Astrocyte of the cerebellum (primary cell): ENCODE results near the gene ADGRD2.

Experiments used
- DNase-seq: peaks from one replicate; pipeline ENCODE4 v3.0.0-alpha.2; 2011; ENCODE audit warnings: low read depth
- H3K4me3 ChIP-seq: 2 replicates; pipeline ENCODE4 v1.5.1; 2011; ENCODE audit warnings: mild to moderate bottlenecking, low read depth, low read length, moderate library complexity
- in situ Hi-C: cut with HindIII; loops from 2 replicates; pipeline ENCODE4 v1.10.0; 2017; ENCODE audit warnings: low sequenced_read_pairs
- TF ChIP-seq, protein P1 (sequence below): IDR thresholded peaks from 2 replicates; pipeline ENCODE4 v1.5.1; 2012; ENCODE audit warnings: low read length, low read depth, moderate library complexity, mild to moderate bottlenecking; ENCODE audit errors: missing control alignments

The ADGRD2 gene

DNA sequence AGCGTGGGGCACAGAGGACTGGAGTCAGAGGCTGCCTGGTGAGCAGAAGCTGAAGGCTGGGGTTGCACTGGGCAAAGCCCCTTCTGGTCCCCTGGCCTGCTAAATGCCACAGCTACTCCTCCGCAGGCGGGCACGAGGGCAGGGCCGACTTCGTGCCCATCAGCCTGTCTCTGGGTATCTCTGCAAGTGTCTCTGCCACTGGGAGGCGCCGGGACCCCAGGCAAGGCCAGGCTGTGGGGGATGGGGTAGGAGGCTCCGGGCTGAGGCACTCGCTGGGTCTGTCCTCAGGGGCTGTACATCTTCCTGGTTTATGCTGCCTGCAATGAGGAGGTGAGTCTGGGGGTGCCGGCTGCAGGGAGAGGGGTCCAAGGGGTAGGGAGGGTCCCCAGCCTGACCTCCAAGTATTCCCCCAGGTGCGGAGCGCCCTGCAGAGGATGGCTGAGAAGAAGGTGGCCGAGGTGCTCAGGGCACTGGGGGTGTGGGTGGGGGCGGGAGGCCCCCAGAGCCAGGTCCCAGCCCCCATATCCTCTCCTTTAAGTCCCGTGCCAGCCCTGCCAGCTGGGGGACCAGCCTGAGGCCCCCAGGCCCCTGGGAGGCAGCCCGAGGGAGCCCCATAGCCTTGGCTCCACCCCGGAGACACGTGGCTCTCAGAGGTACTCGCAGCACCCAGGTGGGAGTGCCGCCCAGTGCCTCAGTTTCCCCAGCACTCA lies 25.1 kb downstream of the ADGRD2 start:
- DNase-seq, result no peak
- in situ Hi-C loops, result no loop called here
- no peak overlapping the region for H3K4me3 ChIP-seq
- TF ChIP-seq, protein P1, sequence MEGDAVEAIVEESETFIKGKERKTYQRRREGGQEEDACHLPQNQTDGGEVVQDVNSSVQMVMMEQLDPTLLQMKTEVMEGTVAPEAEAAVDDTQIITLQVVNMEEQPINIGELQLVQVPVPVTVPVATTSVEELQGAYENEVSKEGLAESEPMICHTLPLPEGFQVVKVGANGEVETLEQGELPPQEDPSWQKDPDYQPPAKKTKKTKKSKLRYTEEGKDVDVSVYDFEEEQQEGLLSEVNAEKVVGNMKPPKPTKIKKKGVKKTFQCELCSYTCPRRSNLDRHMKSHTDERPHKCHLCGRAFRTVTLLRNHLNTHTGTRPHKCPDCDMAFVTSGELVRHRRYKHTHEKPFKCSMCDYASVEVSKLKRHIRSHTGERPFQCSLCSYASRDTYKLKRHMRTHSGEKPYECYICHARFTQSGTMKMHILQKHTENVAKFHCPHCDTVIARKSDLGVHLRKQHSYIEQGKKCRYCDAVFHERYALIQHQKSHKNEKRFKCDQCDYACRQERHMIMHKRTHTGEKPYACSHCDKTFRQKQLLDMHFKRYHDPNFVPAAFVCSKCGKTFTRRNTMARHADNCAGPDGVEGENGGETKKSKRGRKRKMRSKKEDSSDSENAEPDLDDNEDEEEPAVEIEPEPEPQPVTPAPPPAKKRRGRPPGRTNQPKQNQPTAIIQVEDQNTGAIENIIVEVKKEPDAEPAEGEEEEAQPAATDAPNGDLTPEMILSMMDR, result no peak

DNA sequence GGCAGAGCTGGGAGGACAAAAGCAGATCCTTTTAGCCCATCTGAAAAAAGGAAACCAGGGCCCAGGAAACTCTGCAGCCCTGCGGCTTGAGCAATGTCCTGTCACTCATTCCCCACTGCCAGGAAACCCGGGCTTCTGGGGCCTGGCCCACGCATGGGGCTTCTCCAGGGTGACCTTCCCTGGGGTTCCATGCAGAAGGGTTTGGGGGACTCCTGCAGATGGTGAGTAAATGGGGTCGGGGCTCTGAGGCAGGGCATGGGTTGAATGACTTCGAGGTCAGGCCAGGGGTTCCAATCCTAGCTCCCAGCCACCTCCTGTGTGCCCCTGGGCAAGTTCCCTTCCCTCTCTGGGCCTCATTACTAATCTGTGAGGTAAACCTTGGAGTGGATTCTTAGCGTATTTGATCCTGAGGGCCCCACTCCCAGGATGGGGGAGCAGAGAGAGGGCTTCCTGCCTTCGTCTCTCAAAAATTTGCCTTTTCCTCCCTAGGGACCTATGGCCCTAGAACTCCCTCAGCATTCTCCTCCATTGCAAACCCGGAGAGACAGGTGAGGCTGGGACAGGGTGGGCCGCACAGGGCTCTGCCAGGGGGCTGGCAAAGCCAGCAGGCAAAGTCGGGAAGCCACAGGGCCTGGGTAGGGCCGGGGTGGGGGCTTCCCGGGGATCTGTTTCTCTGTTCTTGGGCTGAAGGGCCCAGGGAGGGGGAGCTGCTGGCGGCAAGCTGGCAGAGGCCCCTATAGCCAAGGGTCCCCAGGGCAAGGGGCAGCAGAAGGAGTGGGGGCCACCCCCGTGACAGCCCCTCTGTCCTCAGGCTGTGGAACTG lies 25.8 kb downstream of the ADGRD2 start:
- no peak for DNase-seq
- in situ Hi-C loops, result no loop called here
- no peak overlapping the region for H3K4me3 ChIP-seq
- TF ChIP-seq, protein P1, result no peak

DNA sequence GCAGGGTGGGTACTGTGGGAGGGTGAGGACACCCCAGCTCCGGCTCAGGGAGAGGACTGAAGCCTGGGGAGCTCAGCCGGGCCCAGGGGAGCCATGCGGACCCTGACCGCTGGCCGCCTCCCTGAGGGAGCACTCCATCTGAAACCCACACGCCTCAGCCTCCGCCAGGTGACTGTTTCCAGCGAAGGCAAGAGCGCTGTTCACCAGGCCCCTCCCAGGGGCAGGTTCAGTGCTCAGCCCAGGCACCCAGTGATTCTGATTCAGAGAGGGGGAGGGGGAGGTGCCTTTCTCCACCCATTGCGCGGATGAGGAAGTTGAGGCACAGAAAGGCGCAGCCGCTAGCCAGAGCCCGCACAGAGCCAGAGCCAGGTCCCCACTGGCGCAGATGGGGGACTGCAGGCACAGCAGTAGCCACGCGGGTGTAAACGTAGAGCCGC lies 27.0 kb downstream of the ADGRD2 start:
- in situ Hi-C loops, result no loop called here
- TF ChIP-seq, protein P1, result no peak
- DNase-seq, result no peak
- no peak overlapping the region for H3K4me3 ChIP-seq

DNA sequence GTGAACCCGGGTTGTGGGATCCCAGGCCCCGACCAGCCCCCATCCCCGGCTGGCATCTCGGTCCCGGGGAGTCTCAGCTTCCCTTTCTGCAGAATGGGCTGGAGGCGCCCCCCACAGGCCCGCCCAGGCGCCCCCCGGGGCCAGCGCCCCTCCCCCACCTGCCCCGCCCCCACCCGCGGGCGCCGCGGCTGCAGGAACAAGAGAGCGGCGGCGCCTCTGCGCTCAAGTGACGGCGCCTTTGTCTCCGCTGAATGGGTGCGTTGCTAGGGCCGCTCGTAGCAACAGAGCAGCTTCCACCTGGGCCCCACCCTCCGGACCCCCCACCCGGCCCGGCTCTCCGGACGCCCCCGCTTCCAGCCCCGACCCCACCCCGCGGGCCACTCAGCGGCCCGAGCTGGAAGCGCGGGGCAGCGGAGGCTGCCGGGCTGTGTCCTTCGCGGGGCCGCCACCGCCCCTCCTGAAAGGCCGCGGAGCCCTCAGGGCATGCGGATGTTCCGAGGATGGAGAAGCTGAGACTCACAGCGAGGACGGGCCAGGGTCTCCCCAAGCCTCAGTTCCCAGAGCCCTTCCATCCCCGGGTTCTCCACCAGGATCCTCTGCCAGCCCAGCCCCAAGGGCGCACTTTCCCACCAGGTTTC lies 27.5 kb downstream of the ADGRD2 start:
- H3K4me3 ChIP-seq, result no peak overlapping the region
- in situ Hi-C loops, result no loop called here
- no peak for DNase-seq
- TF ChIP-seq, protein P1, result no peak

DNA sequence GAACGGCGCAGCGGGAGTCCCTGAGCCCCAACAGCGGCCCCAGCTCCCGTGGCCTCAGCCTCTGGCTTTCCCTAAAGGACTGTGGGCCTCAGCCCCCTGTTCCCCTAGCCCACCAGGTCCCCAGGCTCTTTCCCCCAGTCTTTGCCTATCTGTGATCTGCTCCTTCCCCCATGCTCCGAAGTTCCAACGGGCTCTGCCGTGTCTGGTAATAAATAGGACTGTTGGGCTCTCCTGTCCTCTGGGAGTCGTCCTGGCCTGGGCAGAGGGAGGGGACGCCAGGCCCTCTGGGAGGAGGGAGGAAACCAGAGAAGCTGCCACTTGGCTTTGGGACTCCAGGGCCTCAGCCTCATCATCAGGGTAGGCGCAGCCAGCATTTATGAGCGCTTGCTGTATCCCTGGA lies 28.1 kb downstream of the ADGRD2 start:
- no peak overlapping the region for H3K4me3 ChIP-seq
- TF ChIP-seq, protein P1, result no peak
- DNase-seq, result no peak
- in situ Hi-C loops, result no loop called here

DNA sequence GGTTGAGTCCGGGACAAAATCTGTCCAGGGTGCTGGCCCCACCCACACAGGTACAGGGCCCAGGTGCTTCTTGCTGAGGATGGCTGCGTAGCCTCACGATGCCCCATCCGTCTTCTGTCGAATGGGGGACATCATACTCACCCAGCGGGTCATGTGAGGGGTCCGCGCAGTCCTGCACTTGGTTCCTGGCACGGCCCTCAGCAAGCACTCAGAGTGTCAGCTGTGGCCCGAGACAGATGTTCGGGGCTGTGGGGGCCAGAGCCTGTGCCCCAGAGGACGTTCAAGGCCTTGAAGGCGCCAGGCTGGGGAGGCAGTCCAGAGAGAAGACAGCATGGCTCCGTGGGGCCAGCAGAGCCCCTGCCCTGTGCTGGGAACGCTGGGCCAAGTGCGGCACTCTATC lies 29.1 kb downstream of the ADGRD2 start:
- no peak overlapping the region for H3K4me3 ChIP-seq
- in situ Hi-C loops, result no loop called here
- DNase-seq, result no peak
- TF ChIP-seq, protein P1, result no peak
